GM19099 (cell line): Measurements from ENCODE around the gene BRICD5.

Experiments used
- POLR2A ChIP-seq: IDR thresholded peaks from 3 replicates; pipeline ENCODE4 v1.6.1; 2011; ENCODE audit warnings: low read depth; ENCODE audit not compliant: insufficient read length; ENCODE audit errors: extremely low read depth

BRICD5 gene

GRCh38 chr16:2210009-2210332 is 692 bp downstream of the BRICD5 start:
- no peak for TF ChIP-seq POLR2A

GRCh38 chr16:2209258-2210008 is 1.2 kb downstream of the BRICD5 start:
- no peak for TF ChIP-seq POLR2A

- TF ChIP-seq POLR2A, result no peak
Measured at GRCh38 chr16:2208772-2209171, 1.9 kb downstream of the BRICD5 start.

GRCh38 chr16:2208308-2208707 is 2.4 kb downstream of the BRICD5 start:
- no peak for TF ChIP-seq POLR2A

DNA sequence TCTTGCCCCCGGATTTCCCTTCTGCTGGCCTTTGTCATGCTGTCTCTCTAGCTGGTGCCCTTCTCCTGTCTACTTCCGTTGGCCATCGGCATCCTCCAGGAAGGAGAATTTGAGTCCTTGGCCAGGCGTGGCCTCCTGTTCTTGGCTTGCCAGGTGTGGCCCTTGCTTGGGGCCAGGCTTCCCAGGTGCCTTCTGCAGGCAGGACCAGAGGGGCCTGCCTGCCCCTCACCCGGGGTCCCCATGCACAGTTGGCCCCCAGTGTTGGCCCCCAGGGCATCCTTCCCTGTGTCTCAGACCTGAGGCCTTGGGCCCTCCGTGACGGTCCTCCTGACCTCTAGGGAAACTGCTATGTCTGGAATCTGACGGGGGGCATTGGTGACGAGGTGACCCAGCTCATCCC is 2.8 kb downstream of the BRICD5 start:
- no peak for TF ChIP-seq POLR2A

- no peak for TF ChIP-seq POLR2A
Measured at GRCh38 chr16:2206780-2207433, 3.8 kb downstream of the BRICD5 start.

GRCh38 chr16:2206420-2206779 is 4.3 kb downstream of the BRICD5 start:
- no peak for TF ChIP-seq POLR2A

GRCh38 chr16:2205967-2206313 is 4.7 kb downstream of the BRICD5 start:
- no peak for TF ChIP-seq POLR2A

GRCh38 chr16:2205104-2205966 is 5.3 kb downstream of the BRICD5 start, which contains the start of gene MLST8:
Gene MLST8 (plus strand): TSS chr16:2205454. CDS start chr16:2206086, 632 bp downstream.
- peak; percentile 97 for TF ChIP-seq POLR2A

GRCh38 chr16:2204416-2205103 is 6.1 kb downstream of the BRICD5 start:
- TF ChIP-seq POLR2A, result no peak

- TF ChIP-seq POLR2A, result no peak
Measured at GRCh38 chr16:2200313-2200712, 10.3 kb downstream of the BRICD5 start.

- TF ChIP-seq POLR2A, result no peak
Measured at GRCh38 chr16:2199621-2200139, 11.0 kb downstream of the BRICD5 start.

- TF ChIP-seq POLR2A, result no peak
Measured at GRCh38 chr16:2199095-2199494, 11.6 kb downstream of the BRICD5 start.

DNA sequence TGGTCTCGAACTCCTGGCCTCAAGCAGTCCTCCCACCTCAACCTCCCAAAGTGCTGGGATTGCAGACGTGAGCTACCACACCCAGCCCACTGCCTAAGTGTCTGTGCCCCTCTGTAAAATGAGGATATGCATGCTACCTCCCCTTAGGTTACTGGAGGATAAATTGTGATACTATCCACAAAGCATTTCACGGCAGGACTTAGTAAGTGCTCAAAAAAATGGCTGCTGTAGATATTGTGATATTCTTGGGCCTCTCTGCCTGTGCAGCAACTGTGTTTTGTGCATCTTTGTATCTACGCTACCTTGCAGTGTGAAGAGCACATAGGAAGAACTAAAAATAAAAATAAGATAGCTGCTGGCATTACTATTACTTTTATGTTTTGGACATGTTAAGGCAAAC is 12.4 kb downstream of the BRICD5 start:
- no peak for TF ChIP-seq POLR2A

DNA sequence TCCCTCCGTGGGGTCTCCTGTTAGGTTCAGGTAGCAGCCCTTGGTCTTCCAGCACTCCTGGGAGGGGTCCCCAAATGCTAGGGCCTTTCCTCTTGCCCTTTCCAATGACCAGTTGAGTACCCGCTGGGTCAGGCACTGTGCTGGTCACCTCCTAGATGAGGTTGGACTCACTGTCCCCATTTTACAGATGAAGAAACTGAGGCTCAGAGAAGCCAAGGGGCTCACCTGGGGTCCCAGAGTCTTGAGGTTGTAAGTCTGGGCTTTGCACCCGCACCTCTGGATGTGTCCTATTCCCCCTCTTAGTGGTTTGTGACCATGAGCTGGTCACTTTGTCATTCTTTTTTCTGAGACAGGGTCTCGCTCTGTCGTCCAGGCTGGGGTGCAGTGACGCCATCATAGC is 12.9 kb downstream of the BRICD5 start:
- TF ChIP-seq POLR2A, result no peak

DNA sequence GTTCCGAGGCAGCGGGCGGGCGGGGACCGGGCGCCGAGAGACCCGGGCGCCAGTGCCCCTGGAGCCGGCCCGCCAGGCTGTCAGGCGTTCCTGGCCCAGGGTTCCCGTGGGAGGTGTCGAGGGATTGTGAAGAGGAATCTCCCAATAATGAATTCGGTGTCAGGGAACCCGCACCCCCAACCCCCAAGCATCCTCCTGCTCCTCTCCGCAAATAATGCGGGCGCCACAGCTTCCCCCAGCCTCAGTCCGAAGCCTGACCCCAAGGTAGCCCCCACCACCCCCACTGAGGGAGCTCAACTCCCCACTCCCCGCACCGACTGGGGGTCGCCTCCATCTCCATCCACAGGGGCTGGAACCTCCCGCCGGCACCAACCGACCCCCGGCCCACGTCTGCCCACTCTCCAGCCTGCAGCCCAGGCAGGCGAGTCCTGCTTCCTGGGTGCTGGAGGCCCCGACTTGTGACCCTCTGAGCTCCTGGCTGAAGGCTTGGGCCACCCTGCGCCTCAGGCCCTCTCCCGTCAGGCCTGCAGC is 13.6 kb downstream of the BRICD5 start:
- no peak for TF ChIP-seq POLR2A
